Measurements from ENCODE around the gene LRRC28. TPM values are rescaled to one million over a fixed set of nuclear protein-coding genes. Genes with fewer than 3 reads are reported as not detected.

LRRC28 gene
- total and polyA plus RNA-seq, 9 of the 15 experiments (the other 6 are each of a cell fraction or from before 2014, with no cell fraction given) = 5.5 to 17.4 (median 7.9) TPM

GRCh38 chr15:99324082-99324620 is 72.9 kb downstream of the LRRC28 start:
- Histone ChIP-seq H3K79me2 (ENCODE audit: control insufficient read depth, insufficient read depth, low read length) (no peaks in the 10 kb centered on the region), H3K4me2 (ENCODE audit: insufficient read depth, low read length) (no peak overlapping the region), H3K27me3 (ENCODE audit: control insufficient read depth in 2 of 2, insufficient read depth in 2 of 2, low read length in 2 of 2) (no peaks in the 10 kb centered on the region), H3K9ac (ENCODE audit: insufficient read depth in 1 of 2, low read depth in 2 of 2, low read length in 2 of 2) (no peak overlapping the region), H3K9me3 (replicated peaks; ENCODE audit: control insufficient read depth, insufficient read depth, low read depth, low read length) (no peaks in the 10 kb centered on the region), H4K20me1 (replicated peaks; ENCODE audit: control insufficient read depth, insufficient read depth, low read length) (no peaks in the 10 kb centered on the region), H2AFZ (ENCODE audit: low read depth, low read length) (no peak overlapping the region), H3K4me3 (no peak overlapping the region), H3K9me1 (ENCODE audit: control insufficient read depth, insufficient read depth, low read length) (no peaks in the 10 kb centered on the region), H3K4me1 (replicated peaks in 1 of 2; ENCODE audit: control insufficient read depth in 2 of 2, insufficient read depth in 2 of 2, low read length in 2 of 2) (no peaks in the 10 kb centered on the region), H3K27ac (ENCODE audit: extremely low read depth, low read depth, low read length) (no peak overlapping the region), H3K36me3 (ENCODE audit: control insufficient read depth, insufficient read depth, low read length) (no peaks in the 10 kb centered on the region)
- FAIRE-seq (no peak), ATAC-seq (no peak), DNase-seq (ENCODE audit: extremely low read depth in 1 of 4, low spot score in 3 of 4) (no peak)
- CTCF ChIA-PET (ENCODE audit: low intra/inter-chr PET ratio) = no interaction called here
- TF ChIP-seq PURB (CRISPR knock-in tag; IDR thresholded peaks at IDR 0.05; ENCODE audit: low read depth) = no peak
- TF ChIP-seq, protein P1, sequence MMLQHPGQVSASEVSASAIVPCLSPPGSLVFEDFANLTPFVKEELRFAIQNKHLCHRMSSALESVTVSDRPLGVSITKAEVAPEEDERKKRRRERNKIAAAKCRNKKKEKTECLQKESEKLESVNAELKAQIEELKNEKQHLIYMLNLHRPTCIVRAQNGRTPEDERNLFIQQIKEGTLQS (IDR thresholded peaks at IDR 0.05) = peak; percentile 26; the same call in 1 of the 2 replicates
- TF ChIP-seq, protein P1 (CRISPR knock-in tag; conservative IDR thresholded peaks at IDR 0.05) = no peak
- no peak for TF ChIP-seq HDAC3 (IDR thresholded peaks at IDR 0.05; ENCODE audit: borderline replicate concordance, partially characterized antibody)
- TF ChIP-seq CEBPG (CRISPR knock-in tag; IDR thresholded peaks at IDR 0.05) = no peak
- peak in 1 of 2 experiments; percentile 48; a peak in 1 of 4 replicates for TF ChIP-seq CEBPG (tag; conservative IDR thresholded peaks at IDR 0.05 in 1 of 2, IDR thresholded peaks at IDR 0.05 in 1 of 2)
- TF ChIP-seq SREBF2 (CRISPR knock-in tag; IDR thresholded peaks at IDR 0.05) = no peak
- WGBS (ENCODE audit: insufficient coverage, low coverage, missing lambda C conversion rate) = 17% methylated on average over 9 of the region's 9 CpGs
- BruUV-seq (replicated peaks) = no TSS peak
- in situ Hi-C loops (cut with MboI) (no loop called here), intact Hi-C loops (cut with micrococcal nuclease) (no loop called here)
- POLR2A ChIA-PET = interaction anchor here (0.5 to 1.1 kb wide), 2 partner anchors 9 to 15 kb away, joined by 3 read pairs; no protein-coding TSS in a partner anchor

Data from K562 (cell line).